GM19452 (cell line): ENCODE data around the gene SLC47A1.
"Not testable (repeated sequence)": the region's sequence is repeated elsewhere in the genome, so short reads cannot be mapped to it uniquely, and the experiment has no call there.

ENCODE experiments used
- ATAC-seq: cut with Tn5 transposase; IDR thresholded peaks from one replicate; pipeline ENCODE4 v1.9.1; 2021; ENCODE audit not compliant: unreplicated experiment

Gene SLC47A1

GRCh38 chr17:19551591-19552148 is 18.0 kb downstream of the SLC47A1 start:
- ATAC-seq: no peak

GRCh38 chr17:19553036-19553435 is 19.4 kb downstream of the SLC47A1 start:
- no peak for ATAC-seq

- ATAC-seq: no peak
Measured at GRCh38 chr17:19554393-19554792, 20.7 kb downstream of the SLC47A1 start.

GRCh38 chr17:19555746-19556145 is 22.1 kb downstream of the SLC47A1 start:
- ATAC-seq: no peak

GRCh38 chr17:19558946-19559345 is 25.3 kb downstream of the SLC47A1 start:
- ATAC-seq: no peak

GRCh38 chr17:19561697-19562318 is 28.2 kb downstream of the SLC47A1 start:
- no peak for ATAC-seq

- ATAC-seq: no peak
Measured at GRCh38 chr17:19565817-19566575, 32.3 kb downstream of the SLC47A1 start.

GRCh38 chr17:19567216-19568015 is 33.8 kb downstream of the SLC47A1 start:
- no peak for ATAC-seq

- no peak for ATAC-seq
Measured at GRCh38 chr17:19568016-19568350, 34.3 kb downstream of the SLC47A1 start.

GRCh38 chr17:19569785-19570543 is 36.3 kb downstream of the SLC47A1 start:
- ATAC-seq: no peak

- no peak for ATAC-seq
Measured at GRCh38 chr17:19570544-19571062, 36.9 kb downstream of the SLC47A1 start.

- no peak for ATAC-seq
Measured at GRCh38 chr17:19573075-19573474, 39.4 kb downstream of the SLC47A1 start.

- no peak for ATAC-seq
Measured at GRCh38 chr17:19574956-19575355, 41.3 kb downstream of the SLC47A1 start.

GRCh38 chr17:19578545-19578944 is 44.9 kb downstream of the SLC47A1 start:
- no peak for ATAC-seq

GRCh38 chr17:19579192-19579761 is 45.6 kb downstream of the SLC47A1 start:
- no peak for ATAC-seq

GRCh38 chr17:19579867-19580565 is 46.4 kb downstream of the SLC47A1 start:
- ATAC-seq: no peak

GRCh38 chr17:19580566-19580920 is 46.9 kb downstream of the SLC47A1 start:
- ATAC-seq: not testable (repeated sequence)

GRCh38 chr17:19582152-19582551 is 48.5 kb downstream of the SLC47A1 start:
- not testable (repeated sequence) for ATAC-seq

- ATAC-seq: no peak
Measured at GRCh38 chr17:19583871-19584270, 50.2 kb downstream of the SLC47A1 start.

- ATAC-seq: no peak
Measured at GRCh38 chr17:19590451-19590850, 56.8 kb downstream of the SLC47A1 start.
